ENCODE measurements around the gene ASTN2.

The ASTN2 gene

GRCh38 chr9:116383133-116383532 lies 1031.7 kb downstream of the ASTN2 start:
- Histone ChIP-seq H3K4me3 (ENCODE audit: low read depth, low read length) (no peak overlapping the region), H3K27me3 (ENCODE audit: insufficient read depth, low read depth, severe bottlenecking) (no peaks in the 10 kb centered on the region), H3K27ac (no peak overlapping the region), H3K9me3 (ENCODE audit: severe bottlenecking) (no peaks in the 10 kb centered on the region), H3K36me3 (peaks cover 3% of the 10 kb centered on the region)
- TF ChIP-seq, protein P1, sequence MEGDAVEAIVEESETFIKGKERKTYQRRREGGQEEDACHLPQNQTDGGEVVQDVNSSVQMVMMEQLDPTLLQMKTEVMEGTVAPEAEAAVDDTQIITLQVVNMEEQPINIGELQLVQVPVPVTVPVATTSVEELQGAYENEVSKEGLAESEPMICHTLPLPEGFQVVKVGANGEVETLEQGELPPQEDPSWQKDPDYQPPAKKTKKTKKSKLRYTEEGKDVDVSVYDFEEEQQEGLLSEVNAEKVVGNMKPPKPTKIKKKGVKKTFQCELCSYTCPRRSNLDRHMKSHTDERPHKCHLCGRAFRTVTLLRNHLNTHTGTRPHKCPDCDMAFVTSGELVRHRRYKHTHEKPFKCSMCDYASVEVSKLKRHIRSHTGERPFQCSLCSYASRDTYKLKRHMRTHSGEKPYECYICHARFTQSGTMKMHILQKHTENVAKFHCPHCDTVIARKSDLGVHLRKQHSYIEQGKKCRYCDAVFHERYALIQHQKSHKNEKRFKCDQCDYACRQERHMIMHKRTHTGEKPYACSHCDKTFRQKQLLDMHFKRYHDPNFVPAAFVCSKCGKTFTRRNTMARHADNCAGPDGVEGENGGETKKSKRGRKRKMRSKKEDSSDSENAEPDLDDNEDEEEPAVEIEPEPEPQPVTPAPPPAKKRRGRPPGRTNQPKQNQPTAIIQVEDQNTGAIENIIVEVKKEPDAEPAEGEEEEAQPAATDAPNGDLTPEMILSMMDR (IDR thresholded peaks at IDR 0.05; ENCODE audit: low read depth, low read length) = no peak
- no peak for DNase-seq

DNA sequence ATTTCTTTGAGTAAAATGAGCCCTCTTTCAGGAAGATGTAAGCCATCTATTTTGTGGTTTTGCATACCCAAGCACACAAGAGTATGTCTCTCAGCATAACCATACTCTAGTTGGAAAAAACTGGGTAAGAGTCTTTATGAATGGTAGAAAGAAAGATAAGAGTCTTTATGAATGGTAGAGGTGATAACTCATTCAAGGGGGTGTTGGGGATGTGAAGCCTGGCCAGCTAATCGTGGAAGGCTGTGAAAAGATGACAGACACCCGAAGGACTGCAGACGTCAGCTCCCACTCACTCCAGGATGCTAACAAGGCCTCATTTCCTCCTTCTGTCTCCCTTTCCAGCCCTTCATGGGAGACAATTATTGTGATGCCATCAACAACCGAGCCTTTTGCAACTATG lies 1032.8 kb downstream of the ASTN2 start:
- Histone ChIP-seq H3K27me3 (ENCODE audit: insufficient read depth, low read depth, severe bottlenecking) (no peaks in the 10 kb centered on the region), H3K9me3 (ENCODE audit: severe bottlenecking) (no peaks in the 10 kb centered on the region), H3K27ac (no peak overlapping the region), H3K36me3 (peaks cover 7% of the 10 kb centered on the region), H3K4me3 (ENCODE audit: low read depth, low read length) (no peak overlapping the region)
- no peak for DNase-seq
- TF ChIP-seq, protein P1 (IDR thresholded peaks at IDR 0.05; ENCODE audit: low read depth, low read length) = no peak

GRCh38 chr9:116381350-116381749 lies 1033.5 kb downstream of the ASTN2 start:
- H3K27me3 ChIP-seq (ENCODE audit: insufficient read depth, low read depth, severe bottlenecking) = no peaks in the 10 kb centered on the region
- no peaks in the 10 kb centered on the region for H3K9me3 ChIP-seq (ENCODE audit: severe bottlenecking)
- H3K4me3 ChIP-seq (ENCODE audit: low read depth, low read length) = no peak overlapping the region
- peaks cover 7% of the 10 kb centered on the region for H3K36me3 ChIP-seq
- no peak for DNase-seq
- no peak overlapping the region for H3K27ac ChIP-seq
- TF ChIP-seq, protein P1 (IDR thresholded peaks at IDR 0.05; ENCODE audit: low read depth, low read length) = no peak

DNA sequence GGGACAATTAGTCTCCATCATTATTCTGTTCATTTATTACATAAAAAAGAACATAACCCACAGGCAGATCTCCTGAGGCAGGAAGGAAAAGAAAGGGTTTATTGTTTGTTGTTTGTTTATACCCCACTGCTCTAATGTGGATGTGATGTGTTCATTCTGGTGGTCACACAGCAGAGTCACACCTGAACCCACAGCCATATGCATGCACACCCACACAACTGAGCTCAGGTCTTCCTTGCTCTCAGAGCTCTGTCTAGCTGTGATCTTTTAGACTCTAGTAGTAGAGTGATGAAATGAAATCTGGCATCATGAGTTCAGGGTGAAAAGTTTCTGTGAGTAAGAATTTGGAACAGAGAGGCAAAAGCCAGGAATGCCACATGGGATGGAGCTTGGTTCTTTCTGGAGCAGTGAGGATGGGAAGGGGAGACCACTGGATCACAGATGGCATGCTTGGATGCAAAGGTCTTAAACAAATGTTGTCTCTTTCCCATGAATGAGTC lies 1034.3 kb downstream of the ASTN2 start:
- H3K36me3 ChIP-seq = peaks cover 7% of the 10 kb centered on the region
- H3K4me3 ChIP-seq (ENCODE audit: low read depth, low read length) = no peak overlapping the region
- no peak overlapping the region for H3K27ac ChIP-seq
- no peak for DNase-seq
- TF ChIP-seq, protein P1 (IDR thresholded peaks at IDR 0.05; ENCODE audit: low read depth, low read length) = no peak
- no peaks in the 10 kb centered on the region for H3K27me3 ChIP-seq (ENCODE audit: insufficient read depth, low read depth, severe bottlenecking)
- no peaks in the 10 kb centered on the region for H3K9me3 ChIP-seq (ENCODE audit: severe bottlenecking)

- H3K27ac ChIP-seq = no peak overlapping the region
- peaks cover 4% of the 10 kb centered on the region for H3K36me3 ChIP-seq
- no peak overlapping the region for H3K4me3 ChIP-seq (ENCODE audit: low read depth, low read length)
- TF ChIP-seq, protein P1 (IDR thresholded peaks at IDR 0.05; ENCODE audit: low read depth, low read length) = no peak
- DNase-seq = no peak
- no peaks in the 10 kb centered on the region for H3K9me3 ChIP-seq (ENCODE audit: severe bottlenecking)
- no peaks in the 10 kb centered on the region for H3K27me3 ChIP-seq (ENCODE audit: insufficient read depth, low read depth, severe bottlenecking)
Measured at GRCh38 chr9:116379821-116380220, 1035.0 kb downstream of the ASTN2 start.

DNA sequence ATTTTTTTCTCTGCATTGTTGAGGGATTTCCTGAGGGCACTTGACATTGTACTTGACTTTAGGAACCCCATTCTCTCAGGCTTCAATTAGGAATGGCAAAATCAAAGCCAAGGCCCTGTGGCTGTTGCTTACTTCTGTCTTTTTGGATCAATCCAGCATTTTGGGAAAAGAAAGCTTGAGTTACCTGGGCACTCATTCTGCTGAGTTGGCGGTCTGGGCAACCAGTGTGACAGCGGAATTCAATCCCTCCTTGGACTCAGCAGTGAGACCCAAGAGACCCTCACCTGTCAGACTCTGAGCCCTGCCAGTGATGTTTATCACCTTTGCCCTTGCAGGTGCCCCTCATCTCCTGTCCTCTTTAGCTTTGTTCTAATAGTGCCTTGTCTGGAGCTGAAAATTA lies 1036.0 kb downstream of the ASTN2 start:
- Histone ChIP-seq H3K4me3 (ENCODE audit: low read depth, low read length) (no peak overlapping the region), H3K27ac (no peak overlapping the region), H3K9me3 (ENCODE audit: severe bottlenecking) (no peaks in the 10 kb centered on the region), H3K27me3 (ENCODE audit: insufficient read depth, low read depth, severe bottlenecking) (no peaks in the 10 kb centered on the region), H3K36me3 (peaks cover 4% of the 10 kb centered on the region)
- no peak for DNase-seq
- TF ChIP-seq, protein P1 (IDR thresholded peaks at IDR 0.05; ENCODE audit: low read depth, low read length) = no peak
